IPS DF 4.7 (cell line): ENCODE results near the gene SLC44A3.
"Not testable (repeated sequence)": the region's sequence is repeated elsewhere in the genome, so short reads cannot be mapped to it uniquely, and the experiment has no call there.

ENCODE experiments used
- DNase-seq: peaks from one replicate; pipeline ENCODE4 v3.0.0-alpha.2; 2013; ENCODE audit warnings: low spot score; ENCODE audit errors: extremely low read depth

SLC44A3 gene

DNA sequence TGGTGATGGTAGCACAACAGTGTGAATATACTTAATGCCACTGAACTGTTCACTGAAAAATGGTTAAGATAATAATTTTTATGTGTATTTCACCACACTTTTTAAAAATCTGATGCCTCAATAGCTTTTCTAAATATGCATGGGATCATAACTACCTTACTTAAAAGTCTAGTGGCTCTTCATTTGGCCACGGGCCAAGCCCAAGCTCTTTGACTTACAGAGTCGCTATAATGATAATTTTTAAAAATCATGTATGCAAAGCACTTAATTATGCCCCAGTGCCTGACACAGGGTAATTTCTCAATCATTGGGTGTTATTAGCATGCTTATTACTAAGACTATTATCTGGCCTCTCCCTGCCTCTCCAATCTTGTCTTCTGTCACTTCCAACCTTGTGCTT is 114.4 kb downstream of the SLC44A3 start:
- no peak for DNase-seq

DNA sequence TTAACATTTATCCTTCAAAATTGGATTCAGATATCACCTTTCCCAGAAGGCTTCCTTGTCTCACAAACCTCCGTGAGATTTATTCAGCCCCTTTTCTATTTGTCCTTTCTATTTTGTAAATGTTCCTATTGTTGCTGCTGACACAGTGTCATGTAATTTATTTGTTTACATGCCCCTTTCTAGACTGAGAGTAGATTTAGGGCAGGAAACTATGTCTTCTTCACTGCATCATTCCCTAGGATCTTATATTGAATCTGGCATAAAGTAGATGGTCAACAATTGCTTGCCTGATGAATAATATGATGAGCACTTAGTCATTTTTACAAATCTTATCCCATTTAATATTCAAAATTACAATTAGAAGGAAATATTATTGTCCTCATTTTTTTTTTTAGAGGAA is 114.9 kb downstream of the SLC44A3 start:
- DNase-seq, result no peak

DNA sequence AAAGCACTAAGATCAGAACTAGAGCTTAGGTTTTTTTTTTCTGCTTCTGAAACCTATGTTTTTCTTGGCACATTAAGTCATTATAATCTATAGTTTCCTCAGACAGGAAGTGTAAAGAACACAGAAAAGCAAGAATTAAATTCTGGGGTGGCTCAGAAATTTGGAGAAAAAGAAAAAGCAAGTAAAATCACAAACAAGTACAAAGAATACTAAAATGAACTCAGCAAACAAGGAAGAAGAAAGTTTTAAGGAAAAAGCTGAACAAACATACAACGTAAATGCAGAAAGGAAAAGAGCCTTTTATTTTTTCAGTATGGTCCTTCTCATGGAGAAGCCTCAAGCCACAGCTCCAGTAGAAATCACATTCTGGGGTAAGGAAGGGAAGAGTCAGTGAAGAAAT is 115.3 kb downstream of the SLC44A3 start:
- DNase-seq, result no peak

DNA sequence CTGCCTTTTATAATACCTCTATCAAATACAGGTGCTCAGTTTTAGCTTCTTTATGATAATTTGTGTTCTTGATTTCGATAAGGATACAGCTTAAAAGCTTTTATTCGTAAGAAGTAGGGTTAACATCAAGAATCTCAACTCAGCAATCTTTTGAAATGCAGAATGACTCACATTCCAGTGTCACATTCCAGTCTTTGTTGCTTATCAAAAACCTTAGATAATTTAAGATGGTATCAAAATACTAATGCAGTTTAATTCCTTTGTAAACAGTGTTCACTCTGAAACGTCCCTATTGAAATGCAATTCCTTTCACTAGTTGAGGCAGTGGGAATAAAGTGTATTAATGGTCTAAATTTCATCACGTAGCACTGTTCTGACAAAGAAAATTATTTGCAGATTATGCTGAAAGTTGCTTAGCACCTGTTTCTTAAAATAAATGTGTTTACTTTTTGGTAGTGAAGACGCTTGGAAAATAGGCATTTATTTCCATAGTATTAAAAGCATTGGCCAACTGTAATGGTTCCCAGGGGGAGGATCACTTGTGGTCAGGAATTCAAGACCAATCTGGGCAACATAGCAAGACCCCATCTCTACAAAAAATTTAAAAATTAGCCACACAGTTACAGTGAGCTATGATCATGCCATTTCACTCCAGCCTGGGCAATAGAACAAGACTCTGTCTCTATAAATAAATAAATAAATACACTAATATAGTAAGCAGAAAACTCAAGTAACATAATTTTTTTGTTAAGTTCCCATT is 116.9 kb downstream of the SLC44A3 start:
- no peak for DNase-seq

DNA sequence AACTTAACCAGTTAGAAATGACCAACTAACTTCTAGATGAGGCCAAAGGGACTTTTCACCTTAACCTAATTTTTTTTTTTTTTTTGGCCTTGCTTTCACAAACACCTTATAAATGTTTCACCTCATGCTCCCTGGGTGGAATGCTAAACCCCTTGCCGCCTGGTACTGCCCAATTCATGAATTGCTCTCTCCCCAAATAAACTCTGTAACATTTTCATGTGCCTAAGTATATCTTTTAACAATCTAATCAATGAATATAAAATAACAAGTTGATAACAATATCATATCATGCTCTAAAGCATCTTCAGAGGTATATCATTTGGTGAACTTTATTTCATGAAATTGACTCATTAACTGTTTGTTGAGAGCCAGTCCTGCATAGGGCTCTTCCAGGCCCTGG is 117.7 kb downstream of the SLC44A3 start:
- no peak for DNase-seq

DNA sequence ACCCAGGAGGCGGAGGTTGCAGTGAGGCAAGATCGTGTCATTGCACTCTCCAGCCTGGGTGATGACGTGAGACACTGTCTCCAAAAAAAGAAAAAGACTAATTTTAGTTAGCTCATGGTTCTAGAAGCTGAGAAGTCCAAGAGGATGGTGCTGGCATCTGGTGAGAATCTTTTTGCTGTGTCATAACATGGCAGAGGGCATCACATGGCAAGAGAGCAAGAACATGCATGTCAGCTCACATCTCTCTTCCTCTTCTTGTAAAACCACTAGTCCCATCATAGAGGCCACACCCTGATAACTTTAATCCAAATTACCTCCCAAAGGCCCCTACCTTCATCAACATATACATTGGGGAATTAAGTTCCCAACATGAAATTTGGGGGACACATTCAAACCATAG is 120.6 kb downstream of the SLC44A3 start:
- no peak for DNase-seq

DNA sequence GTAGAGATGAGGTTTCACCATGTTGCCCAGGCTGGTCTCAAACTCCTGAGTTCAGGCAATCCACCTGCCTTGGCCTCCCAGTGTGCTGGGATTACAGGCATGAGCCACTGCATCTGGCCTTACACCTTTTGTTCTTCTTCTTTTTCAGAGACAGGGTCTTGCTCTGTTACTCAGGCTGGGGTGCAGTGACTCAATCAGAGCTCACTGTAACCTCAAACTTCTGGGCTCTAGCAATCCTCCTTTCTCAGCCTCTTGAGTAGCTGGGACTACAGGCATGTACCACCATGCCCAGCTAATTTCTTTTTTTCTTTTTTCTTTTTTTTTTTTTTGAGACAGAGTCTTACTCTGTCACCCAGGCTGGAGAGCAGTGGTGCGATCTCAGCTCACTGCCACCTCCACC is 121.3 kb downstream of the SLC44A3 start:
- DNase-seq, result not testable (repeated sequence)

DNA sequence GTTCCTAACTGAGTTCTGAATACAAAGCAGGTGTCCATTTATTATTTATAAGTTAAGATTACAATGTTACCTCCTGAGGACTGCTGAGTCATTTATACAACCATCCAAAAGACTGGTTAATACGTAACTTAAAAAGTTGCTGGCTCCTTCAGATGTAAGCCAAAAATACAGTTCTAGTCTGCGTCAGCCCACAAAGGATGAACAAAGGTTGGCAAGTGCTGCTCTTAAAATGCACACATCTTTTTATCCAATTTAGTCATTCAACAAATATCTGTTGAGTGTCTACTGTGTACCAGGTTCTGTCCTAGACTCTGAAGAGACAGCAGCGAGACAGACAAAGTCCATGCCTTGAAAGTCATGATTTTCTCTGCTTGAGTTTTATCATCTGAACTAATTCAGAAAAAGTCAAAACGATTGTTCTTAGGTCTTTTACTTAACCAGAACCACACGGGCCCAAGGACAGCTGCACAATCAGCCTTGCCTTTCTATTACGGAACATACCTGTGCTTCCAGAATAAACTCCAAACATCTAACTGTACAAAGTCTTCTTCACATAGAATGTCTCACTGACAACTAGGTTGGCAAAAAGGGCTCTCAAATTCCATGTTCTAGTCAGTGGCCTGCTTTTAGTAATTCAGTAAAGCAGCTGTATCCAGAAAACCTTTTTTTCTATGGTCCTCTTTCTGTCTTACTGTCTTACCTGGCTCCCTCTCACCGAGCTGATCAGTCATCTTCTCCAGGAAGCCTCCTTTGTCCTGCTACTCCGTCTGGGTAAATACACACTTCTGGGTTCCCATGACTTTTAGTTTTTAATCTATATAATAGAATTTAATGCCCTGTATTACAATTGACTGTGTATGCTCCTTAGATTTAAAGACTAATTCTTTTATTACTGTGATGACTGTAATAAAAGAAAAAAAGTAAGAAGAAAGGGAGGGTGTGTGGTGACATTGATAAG is 122.3 kb downstream of the SLC44A3 start:
- no peak for DNase-seq
